Endothelial cell (in vitro differentiated cells): Measurements from ENCODE around the gene TSSK3. TPM values are rescaled to one million over a fixed set of nuclear protein-coding genes. Genes with fewer than 3 reads are reported as not detected.
"Not testable (repeated sequence)": the region's sequence is repeated elsewhere in the genome, so short reads cannot be mapped to it uniquely, and the experiment has no call there.

ENCODE experiments used
- DNase-seq: peaks from one replicate; pipeline ENCODE4 v3.0.0; 2021; ENCODE audit warnings: low spot score
- H3K27ac Mint-ChIP-seq: one replicate; pipeline ENCODE4 v1.8.0; 2021; ENCODE audit warnings: mixed read lengths, inconsistent platforms; ENCODE audit not compliant: unreplicated experiment
- H3K27me3 Mint-ChIP-seq: one replicate; pipeline ENCODE4 v1.8.0; 2021; ENCODE audit warnings: mild to moderate bottlenecking, moderate library complexity, mixed read lengths, inconsistent platforms; ENCODE audit not compliant: unreplicated experiment
- H3K36me3 Mint-ChIP-seq: one replicate; pipeline ENCODE4 v1.8.0; 2021; ENCODE audit warnings: mild to moderate bottlenecking, low read depth, mixed read lengths, inconsistent platforms; ENCODE audit not compliant: unreplicated experiment
- H3K4me1 Mint-ChIP-seq: one replicate; pipeline ENCODE4 v1.8.0; 2021; ENCODE audit warnings: mild to moderate bottlenecking, mixed read lengths, inconsistent platforms; ENCODE audit not compliant: unreplicated experiment
- H3K4me3 Mint-ChIP-seq: one replicate; pipeline ENCODE4 v1.8.0; 2021; ENCODE audit warnings: mild to moderate bottlenecking, mixed read lengths, inconsistent platforms; ENCODE audit not compliant: unreplicated experiment
- H3K9me3 Mint-ChIP-seq: one replicate; pipeline ENCODE4 v1.8.0; 2021; ENCODE audit warnings: mixed read lengths, inconsistent platforms; ENCODE audit not compliant: unreplicated experiment
- total RNA-seq: library from RNA; stranded (reverse); fragmentation: NEBNext Ultra II Directional; extraction: Animal tissue kit (Norgen Biotek cat#: 25700); gene quantifications from one replicate; pipeline ENCODE4 v1.2.1, GENCODE V29; 2021; ENCODE audit not compliant: unreplicated experiment
- TF ChIP-seq, protein P1 (sequence below): fragments of 200-600 bp; sonication (generic); IDR thresholded peaks from one replicate; pipeline ENCODE4 v1.5.0; 2021; ENCODE audit warnings: antibody characterized with exemption; ENCODE audit not compliant: unreplicated experiment

TSSK3 gene
- total RNA-seq, 1 donor from 2014 or later = 0.67 TPM

DNA sequence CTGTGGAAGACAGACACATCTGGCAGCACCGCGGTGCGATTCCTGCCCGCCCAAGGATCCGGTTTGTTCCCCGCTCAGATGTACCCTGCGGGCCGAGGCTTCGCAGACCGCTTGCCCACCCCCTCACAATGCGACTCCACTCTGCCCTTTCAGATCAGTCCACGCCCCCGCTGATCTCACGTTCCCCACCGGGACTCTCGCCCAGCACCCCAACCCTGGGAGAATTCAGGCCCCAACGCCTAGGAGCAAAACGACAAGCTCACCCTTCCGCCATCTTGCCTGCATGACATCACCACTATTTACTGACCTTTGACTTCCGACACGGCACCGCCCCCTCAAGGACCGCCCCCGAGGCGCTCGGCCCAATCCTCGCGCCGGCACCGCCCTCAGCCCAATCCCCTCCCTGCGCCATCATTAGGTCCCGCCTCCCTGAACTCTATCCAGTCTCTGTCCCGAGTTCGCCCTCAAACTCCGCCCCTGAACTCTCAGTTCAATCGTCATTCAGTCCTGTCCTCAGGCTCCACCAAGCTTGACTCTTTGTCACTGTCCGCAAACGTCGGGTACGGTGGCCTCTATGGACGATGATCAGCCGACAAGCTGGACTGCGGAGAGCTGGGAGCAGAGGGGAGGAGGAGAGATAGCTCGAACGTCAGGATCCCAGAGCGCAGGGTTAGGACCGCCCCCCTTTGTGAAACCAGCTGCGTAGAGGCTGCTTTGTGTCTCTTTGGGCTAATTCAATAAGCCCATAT is 32.0 kb downstream of the TSSK3 start, which contains the start of gene BSDC1:
Gene BSDC1, minus strand, starts transcription at position 301 of the 749 bp plus-strand sequence. Its CDS starts 27 bp downstream, at position 274.
- Mint-ChIP-seq H3K4me3 (peak within 1 kb of the TSS; percentile 100), H3K27me3 (peaks cover 4% of the 10 kb centered on the region), H3K36me3 (peaks cover 15% of the 10 kb centered on the region), H3K9me3 (no peaks in the 10 kb centered on the region), H3K27ac (peak within 1 kb of the TSS; percentile 100), H3K4me1 (peaks cover 20% of the 10 kb centered on the region)
- TF ChIP-seq, protein P1, sequence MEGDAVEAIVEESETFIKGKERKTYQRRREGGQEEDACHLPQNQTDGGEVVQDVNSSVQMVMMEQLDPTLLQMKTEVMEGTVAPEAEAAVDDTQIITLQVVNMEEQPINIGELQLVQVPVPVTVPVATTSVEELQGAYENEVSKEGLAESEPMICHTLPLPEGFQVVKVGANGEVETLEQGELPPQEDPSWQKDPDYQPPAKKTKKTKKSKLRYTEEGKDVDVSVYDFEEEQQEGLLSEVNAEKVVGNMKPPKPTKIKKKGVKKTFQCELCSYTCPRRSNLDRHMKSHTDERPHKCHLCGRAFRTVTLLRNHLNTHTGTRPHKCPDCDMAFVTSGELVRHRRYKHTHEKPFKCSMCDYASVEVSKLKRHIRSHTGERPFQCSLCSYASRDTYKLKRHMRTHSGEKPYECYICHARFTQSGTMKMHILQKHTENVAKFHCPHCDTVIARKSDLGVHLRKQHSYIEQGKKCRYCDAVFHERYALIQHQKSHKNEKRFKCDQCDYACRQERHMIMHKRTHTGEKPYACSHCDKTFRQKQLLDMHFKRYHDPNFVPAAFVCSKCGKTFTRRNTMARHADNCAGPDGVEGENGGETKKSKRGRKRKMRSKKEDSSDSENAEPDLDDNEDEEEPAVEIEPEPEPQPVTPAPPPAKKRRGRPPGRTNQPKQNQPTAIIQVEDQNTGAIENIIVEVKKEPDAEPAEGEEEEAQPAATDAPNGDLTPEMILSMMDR = no peak
- peak; percentile 98 for DNase-seq

DNA sequence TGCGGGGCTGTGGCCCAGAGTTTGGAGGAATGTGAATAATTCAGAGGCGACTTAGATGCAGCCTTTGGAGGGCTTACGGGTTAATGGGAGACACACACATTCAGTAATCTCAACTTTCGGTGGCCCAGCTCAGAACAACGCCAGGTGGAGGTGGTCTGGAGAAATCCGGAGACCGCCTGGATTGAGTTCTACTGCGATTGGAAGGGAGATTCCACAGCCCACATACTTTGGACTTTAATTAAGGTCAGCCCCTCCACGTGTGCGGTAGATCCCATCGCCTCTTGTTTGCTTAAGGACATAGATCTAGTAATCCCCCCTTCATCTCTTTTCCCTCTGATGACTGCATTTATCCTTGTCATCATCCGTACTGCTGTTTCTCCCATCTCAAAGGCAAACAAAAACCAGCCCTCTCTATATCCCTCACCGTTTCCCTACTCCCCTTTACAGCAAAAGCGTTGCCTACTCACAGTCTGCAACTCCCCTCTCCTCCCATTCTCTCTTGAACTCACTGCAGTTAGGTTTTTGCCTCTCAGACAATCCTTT is 32.6 kb downstream of the TSSK3 start:
- peak overlapping the region; percentile 100 for H3K27ac Mint-ChIP-seq
- no peak for DNase-seq
- H3K4me1 Mint-ChIP-seq = peaks cover 20% of the 10 kb centered on the region
- H3K27me3 Mint-ChIP-seq = peaks cover 4% of the 10 kb centered on the region
- peak overlapping the region; percentile 100 for H3K4me3 Mint-ChIP-seq
- TF ChIP-seq, protein P1 = no peak
- H3K36me3 Mint-ChIP-seq = peaks cover 15% of the 10 kb centered on the region
- H3K9me3 Mint-ChIP-seq = no peaks in the 10 kb centered on the region

DNA sequence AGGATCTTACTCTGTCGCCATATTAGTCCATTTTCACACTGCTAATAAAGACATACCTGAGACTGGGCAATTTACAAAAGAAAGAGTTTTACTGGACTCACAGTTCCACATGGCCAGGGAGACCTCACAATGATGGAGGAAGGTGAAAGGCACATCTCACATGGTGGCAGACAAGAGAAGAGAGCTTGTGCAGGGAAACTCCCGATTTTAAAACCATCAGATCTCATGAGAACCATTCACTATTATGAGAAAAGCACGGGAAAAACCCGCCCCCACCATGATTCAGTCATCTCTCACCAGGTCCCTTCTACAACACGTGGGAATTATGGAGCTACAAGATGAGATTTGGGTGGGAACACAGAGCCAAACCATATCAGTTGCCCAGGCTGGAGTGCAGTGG is 34.2 kb downstream of the TSSK3 start:
- not testable (repeated sequence) for H3K4me3 Mint-ChIP-seq, DNase-seq, H3K27ac Mint-ChIP-seq, H3K9me3 Mint-ChIP-seq, H3K27me3 Mint-ChIP-seq
- Mint-ChIP-seq H3K4me1 (peaks cover 20% of the 10 kb centered on the region), H3K36me3 (peaks cover 15% of the 10 kb centered on the region)

DNA sequence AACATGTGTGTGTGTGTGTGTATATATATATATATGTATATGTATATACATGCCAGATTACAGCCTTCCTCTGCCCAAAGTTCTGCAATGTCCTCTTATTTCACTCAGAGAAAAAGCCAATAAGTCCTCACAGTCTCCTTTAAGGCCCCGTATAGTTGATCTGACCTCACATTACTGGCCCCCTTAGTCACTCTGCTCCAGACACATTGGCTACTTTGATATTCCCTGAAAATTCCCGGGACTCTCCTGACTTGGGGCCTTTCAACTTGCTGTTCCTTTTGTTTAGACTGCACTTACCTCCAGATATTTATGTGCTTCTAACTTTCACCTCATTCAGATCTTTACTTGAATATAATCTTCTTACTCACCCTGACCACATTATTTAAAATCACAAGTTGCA is 36.1 kb downstream of the TSSK3 start:
- Mint-ChIP-seq H3K27ac (no peak overlapping the region), H3K27me3 (peaks cover 4% of the 10 kb centered on the region), H3K9me3 (no peaks in the 10 kb centered on the region), H3K4me3 (no peak overlapping the region), H3K36me3 (peaks cover 12% of the 10 kb centered on the region), H3K4me1 (peaks cover 12% of the 10 kb centered on the region)
- DNase-seq = no peak
- TF ChIP-seq, protein P1 = no peak

DNA sequence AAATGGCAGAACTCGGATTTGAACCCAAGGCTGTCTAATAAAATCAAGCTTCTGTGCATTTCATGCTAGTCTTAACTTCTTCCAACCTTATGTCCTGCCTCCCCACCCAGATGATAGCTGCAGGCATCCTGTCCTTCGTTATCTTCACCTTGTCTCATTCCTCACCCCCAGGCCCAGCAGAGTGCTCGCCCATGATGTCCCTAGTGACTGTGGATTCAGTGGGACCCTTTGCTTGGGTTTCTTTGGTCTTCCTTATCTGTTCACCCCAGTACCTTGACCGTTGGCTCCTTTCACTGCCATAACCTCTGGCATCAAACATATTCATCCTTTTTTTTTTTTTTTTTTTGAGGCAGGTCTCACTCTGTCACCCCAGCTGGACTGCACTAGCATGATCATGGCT is 37.5 kb downstream of the TSSK3 start:
- Mint-ChIP-seq H3K4me3 (no peak overlapping the region), H3K9me3 (no peaks in the 10 kb centered on the region), H3K27me3 (peaks cover 2% of the 10 kb centered on the region), H3K4me1 (peaks cover 3% of the 10 kb centered on the region), H3K27ac (peak overlapping the region; percentile 75), H3K36me3 (peaks cover 2% of the 10 kb centered on the region)
- DNase-seq = no peak
- TF ChIP-seq, protein P1 = no peak
